DOHH2 (cell line): ENCODE results near the gene CDKL4.

Source experiments
- H3F3A ChIP-seq: fragments of 200-600 bp; sonication (generic), shearing (Covaris generic); 2 replicates; pipeline ENCODE4 v1.6.0; 2016; ENCODE audit warnings: antibody characterized with exemption, mild to moderate bottlenecking; ENCODE audit not compliant: control insufficient read depth, insufficient read depth
- H3K27ac ChIP-seq: fragments of 200-600 bp; sonication (generic); 2 replicates; pipeline ENCODE4 v1.5.1; 2014; ENCODE audit warnings: low read depth, mild to moderate bottlenecking, low read length, moderate library complexity
- H3K27me3 ChIP-seq: fragments of 200-600 bp; sonication (generic); 2 replicates; pipeline ENCODE4 v1.6.1; 2014; ENCODE audit warnings: mild to moderate bottlenecking, low read length, mixed read lengths; ENCODE audit not compliant: control insufficient read depth
- H3K36me3 ChIP-seq: fragments of 200-600 bp; sonication (generic); 2 replicates; pipeline ENCODE4 v1.6.1; 2014; ENCODE audit warnings: mild to moderate bottlenecking, low read length, moderate library complexity, mixed read lengths; ENCODE audit not compliant: control insufficient read depth
- H3K4me1 ChIP-seq: fragments of 200-600 bp; sonication (generic); 2 replicates; pipeline ENCODE4 v1.6.1; 2014; ENCODE audit warnings: mild to moderate bottlenecking, low read length, mixed read lengths; ENCODE audit not compliant: control insufficient read depth
- H3K4me2 ChIP-seq: fragments of 200-600 bp; sonication (generic); 2 replicates; pipeline ENCODE4 v1.6.0; 2014; ENCODE audit warnings: mild to moderate bottlenecking, low read length, moderate library complexity
- H3K4me3 ChIP-seq: fragments of 200-600 bp; sonication (generic); 2 replicates; pipeline ENCODE4 v1.5.1; 2014; ENCODE audit warnings: mild to moderate bottlenecking, low read length, mixed read lengths
- H3K79me2 ChIP-seq: fragments of 200-600 bp; sonication (generic); 2 replicates; pipeline ENCODE4 v1.6.1; 2014; ENCODE audit warnings: mild to moderate bottlenecking, low read length, mixed read lengths; ENCODE audit not compliant: control insufficient read depth
- H3K9me2 ChIP-seq: fragments of 200-600 bp; sonication (generic); replicated peaks from 2 replicates; pipeline ENCODE4 v1.6.1; 2014; ENCODE audit warnings: mild to moderate bottlenecking, low read length, mixed read lengths; ENCODE audit not compliant: control insufficient read depth
- H3K9me3 ChIP-seq: fragments of 200-600 bp; sonication (generic); 2 replicates; pipeline ENCODE4 v1.6.1; 2014; ENCODE audit warnings: antibody characterized with exemption, low read length, mixed read lengths; ENCODE audit not compliant: control insufficient read depth, insufficient read depth
- H4K20me1 ChIP-seq: fragments of 200-600 bp; sonication (generic); 2 replicates; pipeline ENCODE4 v1.6.0; 2014; ENCODE audit warnings: low read depth, mild to moderate bottlenecking, antibody characterized with exemption, low read length, moderate library complexity; ENCODE audit not compliant: control insufficient read depth, insufficient read depth
- EZH2phosphoT487 ChIP-seq: fragments of 200-600 bp; sonication (generic); IDR thresholded peaks from 2 replicates; pipeline ENCODE4 v1.6.1; 2017; ENCODE audit warnings: borderline replicate concordance, mild to moderate bottlenecking, antibody characterized with exemption, low read length, moderate library complexity, mixed read lengths
- TF ChIP-seq, protein P1 (sequence below): fragments of 200-600 bp; sonication (generic); IDR thresholded peaks from one replicate; pipeline ENCODE4 v1.5.1; 2014; ENCODE audit warnings: antibody characterized with exemption, mild to moderate bottlenecking, low read depth, low read length; ENCODE audit not compliant: poor library complexity, severe bottlenecking

CDKL4 gene

DNA sequence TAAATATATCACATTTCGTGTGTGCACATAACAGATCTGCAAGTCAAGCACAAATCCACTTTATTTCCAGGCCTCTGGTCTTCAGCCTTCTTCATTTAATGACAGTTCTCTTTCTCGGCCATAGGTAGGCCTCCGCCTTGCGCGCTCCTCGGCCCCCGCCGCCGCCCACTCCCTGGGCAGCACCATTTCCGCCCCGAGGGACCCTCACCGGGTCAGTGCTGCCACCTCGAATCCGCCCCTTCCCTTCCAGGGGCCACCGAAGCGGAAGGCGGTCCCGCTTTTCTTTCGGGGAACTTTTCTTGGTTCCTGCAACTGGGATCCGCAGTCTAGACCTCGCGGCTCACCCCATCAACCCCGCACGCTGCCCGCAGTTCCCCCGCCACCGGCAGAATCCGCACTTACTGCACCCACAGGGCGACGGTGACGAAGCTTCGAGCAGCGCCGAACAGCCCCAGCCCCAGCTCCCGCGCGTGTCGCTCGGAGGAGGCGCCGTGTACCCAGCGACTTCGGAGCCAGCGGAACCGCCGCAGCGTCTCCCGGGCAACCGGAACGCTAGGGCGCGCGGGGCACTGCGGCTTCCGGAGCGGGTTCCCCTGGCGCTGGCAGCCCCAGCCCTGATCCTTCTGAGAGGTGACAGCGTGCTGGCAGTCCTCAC, at the start of gene CDKL4:
Gene CDKL4 (minus strand): TSS at position 502 of the 655 bp plus-strand sequence.
- no peak within 1 kb of the TSS for H3K27ac ChIP-seq
- H3K9me3 ChIP-seq: no peaks in the 10 kb centered on the region
- H3K79me2 ChIP-seq: no peaks in the 10 kb centered on the region
- no peak for TF ChIP-seq EZH2phosphoT487
- TF ChIP-seq, protein P1, sequence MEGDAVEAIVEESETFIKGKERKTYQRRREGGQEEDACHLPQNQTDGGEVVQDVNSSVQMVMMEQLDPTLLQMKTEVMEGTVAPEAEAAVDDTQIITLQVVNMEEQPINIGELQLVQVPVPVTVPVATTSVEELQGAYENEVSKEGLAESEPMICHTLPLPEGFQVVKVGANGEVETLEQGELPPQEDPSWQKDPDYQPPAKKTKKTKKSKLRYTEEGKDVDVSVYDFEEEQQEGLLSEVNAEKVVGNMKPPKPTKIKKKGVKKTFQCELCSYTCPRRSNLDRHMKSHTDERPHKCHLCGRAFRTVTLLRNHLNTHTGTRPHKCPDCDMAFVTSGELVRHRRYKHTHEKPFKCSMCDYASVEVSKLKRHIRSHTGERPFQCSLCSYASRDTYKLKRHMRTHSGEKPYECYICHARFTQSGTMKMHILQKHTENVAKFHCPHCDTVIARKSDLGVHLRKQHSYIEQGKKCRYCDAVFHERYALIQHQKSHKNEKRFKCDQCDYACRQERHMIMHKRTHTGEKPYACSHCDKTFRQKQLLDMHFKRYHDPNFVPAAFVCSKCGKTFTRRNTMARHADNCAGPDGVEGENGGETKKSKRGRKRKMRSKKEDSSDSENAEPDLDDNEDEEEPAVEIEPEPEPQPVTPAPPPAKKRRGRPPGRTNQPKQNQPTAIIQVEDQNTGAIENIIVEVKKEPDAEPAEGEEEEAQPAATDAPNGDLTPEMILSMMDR: no peak
- 0 out of 2 replicates have a peak, but pooled peaks cover 2% of the 10 kb centered on the region for H3F3A ChIP-seq
- no peaks in the 10 kb centered on the region for H4K20me1 ChIP-seq
- H3K27me3 ChIP-seq: no peaks in the 10 kb centered on the region
- H3K4me1 ChIP-seq: peaks cover 4% of the 10 kb centered on the region; the same call in 1 of the 2 replicates
- H3K9me2 ChIP-seq: no peaks in the 10 kb centered on the region
- no peaks in the 10 kb centered on the region for H3K36me3 ChIP-seq
- peak within 1 kb of the TSS; percentile 56 for H3K4me2 ChIP-seq
- peak within 1 kb of the TSS; percentile 52 for H3K4me3 ChIP-seq

GRCh38 chr2:39290433-39290832, 46.7 kb upstream of the CDKL4 start:
- H3K4me1 ChIP-seq: peaks cover 3% of the 10 kb centered on the region; the same call in 1 of the 2 replicates
- TF ChIP-seq, protein P1: no peak
- no peak for TF ChIP-seq EZH2phosphoT487
- peaks cover 2% of the 10 kb centered on the region; the same call in 1 of the 2 replicates for H3F3A ChIP-seq
- peaks cover 11% of the 10 kb centered on the region for H3K36me3 ChIP-seq
- no peak overlapping the region for H3K4me3 ChIP-seq
- H3K27ac ChIP-seq: no peak overlapping the region
- H4K20me1 ChIP-seq: no peaks in the 10 kb centered on the region
- H3K9me3 ChIP-seq: no peaks in the 10 kb centered on the region
- no peak overlapping the region for H3K4me2 ChIP-seq
- H3K79me2 ChIP-seq: no peaks in the 10 kb centered on the region
- no peaks in the 10 kb centered on the region for H3K9me2 ChIP-seq
- H3K27me3 ChIP-seq: no peaks in the 10 kb centered on the region

DNA sequence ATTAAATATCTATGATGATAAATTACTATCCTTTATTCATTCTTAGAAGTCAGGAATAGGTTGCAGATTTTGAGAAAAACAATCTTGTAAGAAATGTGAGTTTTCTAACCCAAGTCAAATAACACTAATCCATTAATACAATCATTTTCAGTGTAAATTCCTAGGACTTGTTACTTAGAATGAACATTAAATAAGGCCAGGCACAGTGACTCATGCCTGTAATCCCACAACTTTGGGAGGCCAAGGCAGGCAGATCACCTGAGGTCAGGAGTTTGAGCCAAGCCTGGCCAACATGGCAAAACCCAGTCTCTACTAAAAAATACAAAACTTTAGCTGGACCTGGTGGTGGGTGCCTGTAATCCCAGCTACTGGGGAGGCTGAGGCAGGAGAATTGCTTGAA, 45.8 kb upstream of the CDKL4 start:
- no peaks in the 10 kb centered on the region for H3K27me3 ChIP-seq
- no peaks in the 10 kb centered on the region for H4K20me1 ChIP-seq
- H3F3A ChIP-seq: peaks cover 2% of the 10 kb centered on the region; the same call in 1 of the 2 replicates
- no peaks in the 10 kb centered on the region for H3K9me3 ChIP-seq
- no peak overlapping the region for H3K27ac ChIP-seq
- H3K4me2 ChIP-seq: no peak overlapping the region
- peaks cover 11% of the 10 kb centered on the region for H3K36me3 ChIP-seq
- H3K9me2 ChIP-seq: no peaks in the 10 kb centered on the region
- TF ChIP-seq, protein P1: no peak
- TF ChIP-seq EZH2phosphoT487: no peak
- H3K4me3 ChIP-seq: no peak overlapping the region
- no peaks in the 10 kb centered on the region for H3K79me2 ChIP-seq
- H3K4me1 ChIP-seq: peaks cover 3% of the 10 kb centered on the region; the same call in 1 of the 2 replicates
